Measurements from ENCODE around the gene DDAH2.
A peak's percentile ranks its signal among the peaks of the same experiment; 100 is the strongest.

The DDAH2 gene

GRCh38 chr6:31729979-31730630 lies 1.0 kb upstream of the DDAH2 start:
- peak; percentile 97 for DNase-seq

- DNase-seq: peak; percentile 98
These were observed 448 bp upstream of the DDAH2 start for GRCh38 chr6:31729515-31729978.

GRCh38 chr6:31727717-31728671 lies 1.1 kb downstream of the DDAH2 start:
- peak; percentile 92 for DNase-seq

GRCh38 chr6:31727034-31727716 lies 1.9 kb downstream of the DDAH2 start:
- peak; percentile 60 for DNase-seq

GRCh38 chr6:31725502-31726350 lies 3.4 kb downstream of the DDAH2 start:
- DNase-seq: peak; percentile 84

- no peak for DNase-seq
These were observed 5.0 kb downstream of the DDAH2 start for GRCh38 chr6:31723980-31724691.

- no peak for DNase-seq
These were observed 5.7 kb downstream of the DDAH2 start, which contains the start of gene MPIG6B for GRCh38 chr6:31723245-31723979. Gene MPIG6B, plus strand, starts transcription at chr6:31723373. Its CDS starts 11 bp downstream, at chr6:31723384.

GRCh38 chr6:31722173-31722572 lies 6.9 kb downstream of the DDAH2 start:
- no peak for DNase-seq

- no peak for DNase-seq
These were observed 7.6 kb downstream of the DDAH2 start, which contains the start of gene LY6G6C for GRCh38 chr6:31721351-31722020. Gene LY6G6C, minus strand, starts transcription at chr6:31721746. Its CDS starts 67 bp downstream, at chr6:31721679.

GRCh38 chr6:31720196-31720770 lies 8.8 kb downstream of the DDAH2 start:
- DNase-seq: no peak

- no peak for DNase-seq
These were observed 10.1 kb downstream of the DDAH2 start for GRCh38 chr6:31719001-31719400.

- no peak for DNase-seq
These were observed 10.8 kb downstream of the DDAH2 start for GRCh38 chr6:31718265-31718664.

GRCh38 chr6:31717499-31718222 lies 11.4 kb downstream of the DDAH2 start:
- no peak for DNase-seq

- DNase-seq: no peak
These were observed 13.8 kb downstream of the DDAH2 start, which contains the start of gene LY6G6D for GRCh38 chr6:31715022-31715958. Gene LY6G6D, plus strand, starts transcription at chr6:31715348. Its CDS starts 8 bp downstream, at chr6:31715356.

GRCh38 chr6:31713991-31714684 lies 15.0 kb downstream of the DDAH2 start:
- DNase-seq: no peak

- no peak for DNase-seq
These were observed 15.6 kb downstream of the DDAH2 start for GRCh38 chr6:31713465-31713864.

- no peak for DNase-seq
These were observed 16.8 kb downstream of the DDAH2 start for GRCh38 chr6:31712296-31712695.
